ENCODE measurements around the gene TMEM252.

Gene TMEM252

GRCh38 chr9:68496356-68496755 is 44.3 kb downstream of the TMEM252 start:
- DNase-seq = no peak

- no peak for DNase-seq
Observed at GRCh38 chr9:68495247-68495646, 45.4 kb downstream of the TMEM252 start.

- no peak for DNase-seq
Observed at GRCh38 chr9:68493958-68494577, 46.6 kb downstream of the TMEM252 start.

GRCh38 chr9:68493541-68493940 is 47.1 kb downstream of the TMEM252 start:
- no peak for DNase-seq

GRCh38 chr9:68492806-68493205 is 47.9 kb downstream of the TMEM252 start:
- no peak for DNase-seq

GRCh38 chr9:68489646-68490045 is 51.0 kb downstream of the TMEM252 start:
- DNase-seq = no peak

GRCh38 chr9:68488126-68488525 is 52.6 kb downstream of the TMEM252 start:
- no peak for DNase-seq

Data from activated CD4-positive, CD25-positive, alpha-beta regulatory T cell (primary cell).